Naive B cell (primary cell): ENCODE results near the gene CCL16. TPM values are rescaled to one million over a fixed set of nuclear protein-coding genes. Genes with fewer than 3 reads are reported as not detected.
A peak's percentile ranks its signal among the peaks of the same experiment; 100 is the strongest.
"Not testable (repeated sequence)": the region's sequence is repeated elsewhere in the genome, so short reads cannot be mapped to it uniquely, and the experiment has no call there.

Experiments used
- ATAC-seq, 2 donors: fragments of 150-1000 bp; cut with Tn5 transposase; 2 replicates each; pipeline ENCODE4 v1.10.0; 2021; ENCODE audit warnings: low read depth in 2 of 2, mild to moderate bottlenecking in 2 of 2, moderate library complexity in 2 of 2
- DNase-seq: peaks from one replicate; pipeline ENCODE4 v3.0.0; 2022
- H3K27ac Mint-ChIP-seq, 6 donors: one replicate each; pipeline ENCODE4 v1.8.0; 2020 to 2022; ENCODE audit warnings: mild to moderate bottlenecking in 6 of 6, mixed read lengths in 6 of 6, moderate library complexity in 5 of 6, inconsistent platforms in 2 of 6
- H3K27me3 Mint-ChIP-seq, 3 donors: one replicate each; pipeline ENCODE4 v1.8.0; 2021 to 2022; ENCODE audit warnings: mixed read lengths in 3 of 3, mild to moderate bottlenecking in 1 of 3
- H3K36me3 Mint-ChIP-seq, 2 donors: one replicate each; pipeline ENCODE4 v1.8.0; 2020 to 2022; ENCODE audit warnings: mixed read lengths in 2 of 2, inconsistent platforms in 1 of 2, mild to moderate bottlenecking in 1 of 2
- H3K4me1 Mint-ChIP-seq, 3 donors: one replicate each; pipeline ENCODE4 v1.8.0; 2020 to 2022; ENCODE audit warnings: mixed read lengths in 3 of 3, inconsistent platforms in 1 of 3, mild to moderate bottlenecking in 1 of 3, moderate library complexity in 1 of 3
- H3K4me3 Mint-ChIP-seq, 8 donors: one replicate each; pipeline ENCODE4 v1.8.0; 2020 to 2022; ENCODE audit warnings: mild to moderate bottlenecking in 8 of 8, mixed read lengths in 8 of 8, moderate library complexity in 8 of 8, inconsistent platforms in 2 of 8
- H3K9me3 Mint-ChIP-seq, 7 donors: one replicate each; pipeline ENCODE4 v1.8.0; 2020 to 2022; ENCODE audit warnings: mixed read lengths in 7 of 7, mild to moderate bottlenecking in 5 of 7, inconsistent platforms in 2 of 7, moderate library complexity in 1 of 7
- polyA plus RNA-seq, 6 donors: library from polyadenylated mRNA; unstranded; fragments of 300-500 nt; fragmentation: Illumina TruSeq; gene quantifications; one replicate each; pipeline ENCODE4 v1.2.3, GENCODE V29; 2021; ENCODE audit warnings: low read depth in 6 of 6

Gene CCL16
- not detected for polyA plus RNA-seq

GRCh38 chr17:35981246-35981645, at the start of gene CCL16:
CCL16 (minus strand) TSS chr17:35981497; CDS start chr17:35981420, 77 bp downstream.
- H3K27me3 Mint-ChIP-seq: peaks cover 0 to 23% (median 10%) of the 10 kb centered on the region in 3 donors
- H3K4me3 Mint-ChIP-seq: no peak within 1 kb of the TSS
- no peaks in the 10 kb centered on the region for H3K36me3 Mint-ChIP-seq
- peak within 1 kb of the TSS in 4 of 6 donors; percentile 16 to 95 (median 74) for H3K27ac Mint-ChIP-seq
- no peaks in the 10 kb centered on the region for H3K9me3 Mint-ChIP-seq
- DNase-seq: no peak
- H3K4me1 Mint-ChIP-seq: peaks cover 5 to 20% (median 12%) of the 10 kb centered on the region in 3 donors
- ATAC-seq: no peak

GRCh38 chr17:36030956-36031355, 49.7 kb upstream of the CCL16 start:
- H3K4me1 Mint-ChIP-seq: peaks cover 11 to 18% (median 17%) of the 10 kb centered on the region in 3 donors
- ATAC-seq (no peak), DNase-seq (no peak)
- H3K4me3 Mint-ChIP-seq: no peak overlapping the region
- H3K9me3 Mint-ChIP-seq: peaks cover 0 to 2% (median 0%) of the 10 kb centered on the region in 7 donors
- peak overlapping the region in 2 of 6 donors; percentile 18 to 69 for H3K27ac Mint-ChIP-seq
- peaks cover 27 to 40% (median 39%) of the 10 kb centered on the region in 3 donors for H3K27me3 Mint-ChIP-seq
- H3K36me3 Mint-ChIP-seq: no peaks in the 10 kb centered on the region

GRCh38 chr17:36027761-36028160, 46.5 kb upstream of the CCL16 start:
- H3K9me3 Mint-ChIP-seq: no peaks in the 10 kb centered on the region
- DNase-seq (no peak), ATAC-seq (no peak)
- no peak overlapping the region for H3K4me3 Mint-ChIP-seq
- H3K27ac Mint-ChIP-seq: no peak overlapping the region
- H3K27me3 Mint-ChIP-seq: peaks cover 22 to 47% (median 40%) of the 10 kb centered on the region in 3 donors
- no peaks in the 10 kb centered on the region for H3K36me3 Mint-ChIP-seq
- H3K4me1 Mint-ChIP-seq: no peaks in the 10 kb centered on the region

GRCh38 chr17:36024106-36024869, 43.0 kb upstream of the CCL16 start:
- Mint-ChIP-seq H3K36me3 (no peaks in the 10 kb centered on the region), H3K4me3 (no peak overlapping the region), H3K27me3 (peaks cover 7 to 32% (median 12%) of the 10 kb centered on the region in 3 donors), H3K27ac (peak overlapping the region in 1 of 6 donors; percentile 62), H3K4me1 (peaks cover 0 to 2% (median under 1%) of the 10 kb centered on the region in 3 donors), H3K9me3 (no peaks in the 10 kb centered on the region)
- ATAC-seq: no peak
- DNase-seq: no peak

GRCh38 chr17:36019423-36019822, 38.1 kb upstream of the CCL16 start:
- ATAC-seq: no peak
- Mint-ChIP-seq H3K9me3 (no peaks in the 10 kb centered on the region), H3K36me3 (no peaks in the 10 kb centered on the region), H3K4me1 (peaks cover 14 to 22% (median 18%) of the 10 kb centered on the region in 3 donors), H3K27me3 (peaks cover 0 to 25% (median 4%) of the 10 kb centered on the region in 3 donors), H3K27ac (peak overlapping the region in 1 of 6 donors; percentile 74), H3K4me3 (no peak overlapping the region)
- DNase-seq: no peak

GRCh38 chr17:36017799-36018198, 36.5 kb upstream of the CCL16 start, which contains the start of gene CCL23:
CCL23 (minus strand) TSS chr17:36017972; CDS start chr17:36017897, 75 bp downstream.
- ATAC-seq (peak; percentile 35 to 52), DNase-seq (no peak)
- peaks cover 17 to 23% (median 18%) of the 10 kb centered on the region in 3 donors for H3K4me1 Mint-ChIP-seq
- peaks cover 0 to 7% of the 10 kb centered on the region in 2 donors for H3K36me3 Mint-ChIP-seq
- peaks cover 0 to 3% (median 0%) of the 10 kb centered on the region in 7 donors for H3K9me3 Mint-ChIP-seq
- H3K27ac Mint-ChIP-seq: peak within 1 kb of the TSS; percentile 6 to 86 (median 74)
- H3K4me3 Mint-ChIP-seq: peak within 1 kb of the TSS in 5 of 8 donors; percentile 10 to 68 (median 30)
- H3K27me3 Mint-ChIP-seq: peaks cover 4 to 16% (median 7%) of the 10 kb centered on the region in 3 donors

GRCh38 chr17:36016555-36016954, 35.3 kb upstream of the CCL16 start:
- H3K9me3 Mint-ChIP-seq: peaks cover 0 to 12% (median 3%) of the 10 kb centered on the region in 7 donors
- no peak overlapping the region for H3K27ac Mint-ChIP-seq
- H3K27me3 Mint-ChIP-seq: peaks cover 4 to 11% (median 7%) of the 10 kb centered on the region in 3 donors
- no peak for ATAC-seq
- no peak overlapping the region for H3K4me3 Mint-ChIP-seq
- DNase-seq: no peak
- H3K4me1 Mint-ChIP-seq: peaks cover 17 to 31% (median 18%) of the 10 kb centered on the region in 3 donors
- H3K36me3 Mint-ChIP-seq: peaks cover 0 to 7% of the 10 kb centered on the region in 2 donors

- H3K4me3 Mint-ChIP-seq, ATAC-seq, H3K36me3 Mint-ChIP-seq, H3K27me3 Mint-ChIP-seq, DNase-seq: not testable (repeated sequence)
- H3K27ac Mint-ChIP-seq: peak overlapping the region in 1 of 6 donors; percentile 48
- H3K9me3 Mint-ChIP-seq: peaks cover 0 to 12% (median 3%) of the 10 kb centered on the region in 7 donors
- H3K4me1 Mint-ChIP-seq: peaks cover 17 to 31% (median 18%) of the 10 kb centered on the region in 3 donors
These were observed 34.6 kb upstream of the CCL16 start for GRCh38 chr17:36015895-36016294.

- Mint-ChIP-seq H3K36me3 (peaks cover 0 to 7% of the 10 kb centered on the region in 2 donors), H3K27me3 (peaks cover 4 to 7% (median 5%) of the 10 kb centered on the region in 3 donors), H3K4me3 (no peak overlapping the region), H3K9me3 (peaks cover 0 to 12% (median 3%) of the 10 kb centered on the region in 7 donors), H3K4me1 (peaks cover 17 to 31% (median 18%) of the 10 kb centered on the region in 3 donors), H3K27ac (no peak overlapping the region)
- ATAC-seq (no peak), DNase-seq (no peak)
These were observed 33.6 kb upstream of the CCL16 start for GRCh38 chr17:36014946-36015345.

- H3K4me1 Mint-ChIP-seq: peaks cover 9 to 11% (median 9%) of the 10 kb centered on the region in 3 donors
- H3K4me3 Mint-ChIP-seq: no peak overlapping the region
- ATAC-seq (no peak), DNase-seq (no peak)
- peaks cover 0 to 15% (median 8%) of the 10 kb centered on the region in 7 donors for H3K9me3 Mint-ChIP-seq
- peaks cover 0 to 7% (median 5%) of the 10 kb centered on the region in 3 donors for H3K27me3 Mint-ChIP-seq
- H3K36me3 Mint-ChIP-seq: peaks cover 0 to 7% of the 10 kb centered on the region in 2 donors
- peak overlapping the region in 2 of 6 donors; percentile 52 to 60 for H3K27ac Mint-ChIP-seq
These were observed 29.9 kb upstream of the CCL16 start for GRCh38 chr17:36011201-36011600.

- peaks cover 0 to 7% (median 5%) of the 10 kb centered on the region in 3 donors for H3K27me3 Mint-ChIP-seq
- peak overlapping the region in 1 of 6 donors; percentile 66 for H3K27ac Mint-ChIP-seq
- DNase-seq (no peak), ATAC-seq (peak in 1 of 2 donors; percentile 23)
- H3K4me1 Mint-ChIP-seq: peaks cover 15 to 22% (median 19%) of the 10 kb centered on the region in 3 donors
- H3K36me3 Mint-ChIP-seq: peaks cover 0 to 7% of the 10 kb centered on the region in 2 donors
- peak overlapping the region in 1 of 8 donors; percentile 23 for H3K4me3 Mint-ChIP-seq
- peaks cover 0 to 15% (median 8%) of the 10 kb centered on the region in 7 donors for H3K9me3 Mint-ChIP-seq
These were observed 27.8 kb upstream of the CCL16 start for GRCh38 chr17:36008998-36009665.

- peak in 1 of 2 donors; percentile 41 for ATAC-seq
- DNase-seq: no peak
- Mint-ChIP-seq H3K27ac (peak overlapping the region in 4 of 6 donors; percentile 6 to 62 (median 40)), H3K4me3 (peak overlapping the region in 4 of 8 donors; percentile 15 to 44 (median 28)), H3K4me1 (peaks cover 16 to 27% (median 16%) of the 10 kb centered on the region in 3 donors), H3K27me3 (no peaks in the 10 kb centered on the region), H3K36me3 (no peaks in the 10 kb centered on the region), H3K9me3 (peaks cover 0 to 15% (median 0%) of the 10 kb centered on the region in 7 donors)
These were observed 23.4 kb upstream of the CCL16 start for GRCh38 chr17:36004594-36005108.

- Mint-ChIP-seq H3K4me3 (no peak overlapping the region), H3K36me3 (no peaks in the 10 kb centered on the region), H3K27ac (no peak overlapping the region), H3K9me3 (no peaks in the 10 kb centered on the region), H3K4me1 (peaks cover 11 to 34% (median 28%) of the 10 kb centered on the region in 3 donors), H3K27me3 (no peaks in the 10 kb centered on the region)
- ATAC-seq (no peak), DNase-seq (no peak)
These were observed 21.3 kb upstream of the CCL16 start for GRCh38 chr17:36002631-36003030.
